Measurements from ENCODE around the gene ATP6V1D.
A peak's percentile ranks its signal among the peaks of the same experiment; 100 is the strongest.
"Not testable (repeated sequence)": the region's sequence is repeated elsewhere in the genome, so short reads cannot be mapped to it uniquely, and the experiment has no call there.

Gene ATP6V1D

DNA sequence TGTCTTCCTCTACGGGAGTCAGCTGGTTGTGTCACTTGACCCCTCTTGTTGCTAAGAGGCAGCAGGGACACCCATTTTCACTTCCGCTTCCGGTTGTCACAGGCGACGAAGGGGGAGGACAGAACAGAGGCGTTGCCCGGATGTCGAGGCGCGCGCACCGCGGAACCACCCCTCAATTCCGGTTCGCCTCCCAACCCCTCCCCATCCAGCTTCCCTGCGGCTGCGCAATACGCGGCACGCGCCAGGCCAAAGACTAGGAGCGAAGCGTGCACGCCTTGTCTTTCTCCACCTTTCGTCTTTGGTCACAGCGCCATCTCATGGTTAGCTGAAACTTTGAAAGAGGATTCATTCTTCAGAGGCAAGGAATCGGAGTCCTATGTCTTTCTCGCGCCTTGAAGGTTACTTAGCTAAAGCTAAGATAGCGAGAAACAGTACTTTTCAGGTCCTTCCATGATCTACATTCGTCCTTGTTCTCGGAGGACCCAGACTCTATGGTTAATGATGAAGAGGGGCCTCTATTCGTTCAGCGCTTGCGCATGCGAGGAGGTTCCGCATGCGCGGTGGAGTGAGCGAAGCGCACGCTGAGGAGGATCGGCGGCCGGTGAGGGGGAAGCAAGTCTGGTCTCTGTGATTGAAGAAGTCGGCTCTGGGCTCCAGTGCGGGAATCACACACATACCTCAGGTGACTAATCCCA, at the start of gene ATP6V1D, which contains the start of gene EIF2S1:
ATP6V1D (minus strand) TSS at position 30 of the 695 bp plus-strand sequence. CDS start 106 bp downstream, outside the sequence.
EIF2S1 (plus strand) TSS at position 554 of the 695 bp plus-strand sequence. CDS start 4,440 bp downstream, outside the sequence.
- DNase-seq (ENCODE audit: low spot score), result peak; percentile 100

DNA sequence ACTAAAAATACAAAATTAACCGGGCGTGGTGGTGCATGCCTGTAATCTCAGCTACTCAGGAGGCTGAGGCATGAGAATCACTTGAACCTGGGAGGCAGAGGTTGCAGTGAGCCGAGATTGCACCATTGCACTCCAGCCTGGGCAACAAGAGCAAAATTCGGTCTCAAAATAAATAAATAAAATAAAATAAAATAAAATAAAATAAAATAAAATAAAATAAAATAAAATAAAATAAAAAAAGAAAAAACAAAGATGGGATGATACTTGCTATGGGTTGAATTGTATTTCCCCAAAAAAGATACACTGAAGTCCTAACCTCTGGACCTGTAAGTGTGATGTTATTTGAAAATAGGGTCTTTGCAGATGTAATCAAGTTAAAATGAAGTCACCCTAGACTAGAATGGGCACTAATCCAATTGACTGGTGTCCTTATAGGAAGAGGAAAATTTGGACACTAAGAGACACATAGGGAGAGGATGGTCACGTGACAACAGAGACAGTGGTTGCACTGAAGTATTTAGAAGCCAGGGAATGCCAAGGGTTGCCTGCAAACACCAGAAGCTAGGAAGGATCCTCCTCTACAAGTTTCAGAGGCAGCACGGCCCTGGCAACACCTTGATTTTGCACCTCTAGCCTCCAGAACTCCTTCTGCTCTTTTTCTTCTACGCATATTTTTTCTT, 48.7 kb upstream of the ATP6V1D start:
- not testable (repeated sequence) for DNase-seq (ENCODE audit: low spot score)

DNA sequence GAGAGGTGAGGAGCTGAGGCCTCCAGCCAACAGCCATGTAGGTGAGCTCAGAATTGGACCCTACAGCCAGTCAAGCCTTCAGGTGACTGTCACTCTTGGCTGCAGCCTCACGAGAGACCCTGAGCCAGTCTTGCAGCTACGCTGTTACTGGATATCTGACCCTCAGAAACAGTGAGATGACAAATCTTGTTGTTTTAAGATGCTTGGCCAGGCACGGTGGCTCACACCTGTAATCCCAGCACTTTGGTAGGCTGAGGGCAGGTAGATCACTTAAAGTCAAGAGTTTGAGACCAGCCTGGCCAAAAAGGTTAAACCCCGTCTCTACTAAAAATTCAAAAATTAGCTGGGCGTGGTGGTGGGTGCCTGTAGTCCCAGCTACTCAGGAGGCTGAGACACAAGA, 46.2 kb upstream of the ATP6V1D start:
- no peak for DNase-seq (ENCODE audit: low spot score)

DNA sequence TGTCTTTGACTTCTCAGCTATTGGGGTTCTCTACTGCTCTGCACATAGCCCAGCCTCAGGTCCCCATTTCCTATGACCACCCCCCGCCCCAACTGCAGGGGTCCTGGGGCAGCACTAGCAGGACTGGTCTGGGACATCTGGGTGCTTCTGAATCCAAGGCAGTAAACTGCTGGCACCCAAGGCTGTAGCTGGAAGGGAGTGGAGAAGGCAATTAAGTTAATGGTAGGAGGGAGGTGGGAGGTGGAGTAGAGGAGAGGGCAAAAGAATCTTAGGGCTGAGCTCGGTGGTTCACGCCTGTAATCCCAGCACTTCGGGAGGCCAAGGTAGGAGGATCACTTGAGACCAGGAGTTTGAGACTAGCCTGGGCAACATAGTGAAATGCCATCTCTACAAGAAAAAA, 40.8 kb upstream of the ATP6V1D start:
- no peak for DNase-seq (ENCODE audit: low spot score)

DNA sequence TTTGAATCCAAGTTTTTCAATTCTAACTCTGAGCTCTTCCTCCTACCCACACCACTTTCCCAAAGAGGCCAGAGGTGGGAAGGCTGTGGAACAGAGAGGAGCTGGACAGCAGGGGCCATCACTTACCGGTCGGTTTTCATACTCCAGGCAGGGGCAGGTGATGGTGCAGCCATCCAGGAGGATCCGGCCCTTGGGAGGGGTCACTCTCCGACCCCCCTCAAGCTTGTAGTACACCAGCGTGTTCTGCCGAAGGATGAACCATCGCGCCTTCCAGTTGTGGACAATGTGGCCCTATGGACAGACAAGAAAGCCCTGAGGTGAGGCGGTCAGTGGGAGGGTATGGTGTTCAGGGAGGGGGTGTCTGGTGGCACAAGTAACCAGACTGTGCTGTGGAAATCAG, 37.9 kb upstream of the ATP6V1D start:
- no peak for DNase-seq (ENCODE audit: low spot score)

DNA sequence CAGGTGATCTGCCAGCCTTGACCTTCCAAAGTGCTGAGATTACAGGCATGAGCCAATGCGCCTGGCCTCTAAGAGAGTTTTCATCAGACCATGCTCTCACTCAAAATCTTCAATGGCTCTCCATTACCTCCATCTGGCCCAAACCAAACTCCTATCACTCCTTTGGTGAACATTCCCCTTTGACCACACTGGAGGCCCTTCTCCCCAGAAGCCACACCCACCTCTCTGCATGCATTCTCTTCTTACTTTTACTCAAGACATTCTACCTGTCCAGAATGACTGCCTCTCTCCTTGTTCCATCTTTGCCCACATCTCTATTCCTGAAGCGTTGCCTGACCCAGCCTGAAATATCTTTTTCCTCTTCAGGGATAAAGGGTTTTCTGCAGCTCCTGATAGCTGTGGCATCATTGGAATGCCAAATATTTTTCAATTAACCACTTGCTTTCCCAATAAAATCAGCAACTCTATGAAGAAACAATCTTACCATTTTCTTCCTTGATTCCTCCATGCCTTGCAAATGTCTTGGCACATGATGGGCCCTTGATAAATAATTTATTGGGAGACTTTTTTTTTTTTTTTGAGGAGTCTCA, 36.9 kb upstream of the ATP6V1D start:
- DNase-seq (ENCODE audit: low spot score), result no peak

DNA sequence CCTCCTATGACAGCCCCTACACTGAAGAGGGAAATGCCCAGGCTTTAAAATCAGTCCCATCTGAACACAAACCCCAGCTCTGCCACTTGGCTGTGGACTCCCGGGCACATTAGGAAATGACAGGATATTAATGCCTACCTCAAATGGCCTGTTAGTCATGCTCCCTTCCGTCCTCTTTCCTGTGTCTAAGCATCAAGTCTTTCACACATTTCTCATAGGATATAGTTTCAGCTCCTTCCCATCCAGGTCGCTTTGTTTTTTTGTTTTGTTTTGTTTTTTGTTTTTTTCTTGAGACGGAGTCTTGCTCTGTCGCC, 36.2 kb upstream of the ATP6V1D start:
- DNase-seq (ENCODE audit: low spot score), result no peak

DNA sequence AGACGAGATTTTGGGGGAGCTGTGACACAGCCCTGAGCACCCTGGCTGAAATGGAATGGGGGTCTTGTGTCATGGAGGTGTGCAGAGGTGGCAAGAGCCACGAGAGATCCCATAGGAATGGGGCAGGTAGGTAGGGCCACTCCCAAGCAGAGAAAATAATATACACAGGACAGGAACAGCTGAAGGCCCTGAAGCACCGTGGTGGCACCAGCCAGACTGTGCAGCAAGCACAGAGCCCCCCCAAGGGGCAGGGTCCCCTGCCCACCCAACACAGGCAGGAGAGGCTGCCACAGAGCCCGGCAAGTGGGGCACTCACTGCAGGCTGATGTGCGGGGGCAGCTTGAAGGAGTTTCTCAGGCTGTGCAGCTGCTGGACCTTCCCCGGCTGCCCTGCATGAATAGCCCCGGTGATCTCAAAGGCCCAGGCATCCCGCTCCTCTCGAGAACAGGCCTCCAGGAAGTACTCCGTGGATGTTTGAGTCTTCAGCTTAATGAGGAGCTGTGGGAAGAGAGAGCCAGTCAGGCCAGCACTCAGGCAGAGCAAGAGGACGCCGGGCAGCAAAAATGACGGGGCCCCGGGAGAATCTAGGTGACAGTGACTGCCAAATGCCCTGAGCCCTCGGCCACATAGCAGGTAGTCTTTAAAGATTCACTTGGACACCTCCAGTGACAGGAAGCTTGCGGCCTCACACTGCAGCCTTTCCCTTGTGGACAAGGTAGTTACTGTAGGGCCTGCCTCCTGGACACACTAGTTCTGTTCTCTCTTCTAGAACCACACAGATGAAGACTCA, 35.7 kb upstream of the ATP6V1D start:
- no peak for DNase-seq (ENCODE audit: low spot score)

DNA sequence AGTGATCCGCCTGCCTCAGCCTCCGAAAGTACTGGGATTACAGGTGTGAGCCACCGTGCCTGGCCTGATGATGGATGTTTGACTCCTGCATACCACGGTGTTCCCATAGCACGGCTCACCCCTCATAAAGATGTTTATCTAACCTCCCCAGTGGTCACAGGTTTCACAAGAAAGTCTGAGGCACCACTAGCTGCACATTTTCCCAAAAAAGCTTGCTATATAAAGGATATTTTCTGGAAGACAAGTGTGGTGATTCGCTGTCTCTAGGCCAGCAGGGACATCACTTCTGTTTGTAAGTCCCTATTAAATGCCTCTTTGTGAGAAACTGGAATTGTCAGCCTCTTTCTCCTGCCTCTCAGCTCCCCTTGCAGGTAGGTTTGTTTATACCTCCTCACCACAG, 34.1 kb upstream of the ATP6V1D start:
- DNase-seq (ENCODE audit: low spot score), result no peak

DNA sequence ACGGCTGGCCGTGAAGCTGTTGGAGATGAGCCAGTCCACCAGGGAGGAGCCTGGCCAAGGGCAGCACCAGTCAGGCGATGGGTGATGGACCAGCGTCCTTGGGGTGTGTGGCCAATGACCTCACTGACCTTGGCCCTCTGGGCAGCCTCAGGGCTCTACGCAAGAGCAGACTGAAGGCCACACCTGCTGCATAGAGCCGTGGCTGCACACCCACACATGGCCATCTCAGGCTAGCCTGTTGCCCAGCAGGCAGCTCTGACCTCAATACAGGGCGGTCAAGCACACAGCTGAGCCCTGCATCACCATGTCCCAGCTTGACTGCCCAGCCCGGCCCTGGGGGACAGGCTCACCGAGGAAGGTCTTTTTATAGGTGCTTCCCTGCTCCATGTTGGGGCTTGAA, 33.2 kb upstream of the ATP6V1D start:
- DNase-seq (ENCODE audit: low spot score), result no peak

DNA sequence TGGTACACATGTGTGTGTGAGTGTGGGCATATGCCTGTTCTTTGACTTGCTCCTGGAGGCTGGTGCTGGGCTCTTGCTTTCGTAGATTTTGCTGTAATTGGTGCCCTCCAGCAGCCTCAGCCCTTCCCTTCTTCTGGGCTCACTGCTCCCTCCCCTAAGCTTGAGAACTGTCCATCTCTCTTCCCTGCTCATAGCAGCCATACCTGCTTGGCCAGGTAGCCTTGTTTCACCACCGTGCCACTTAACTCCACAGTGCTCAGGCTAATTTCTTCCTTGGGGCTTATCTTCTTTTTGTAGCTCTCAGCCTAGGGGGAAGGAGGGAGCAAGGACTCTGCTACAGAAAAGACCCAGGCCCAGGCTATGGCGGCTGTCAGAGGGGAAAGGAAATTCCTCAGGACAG, 32.5 kb upstream of the ATP6V1D start:
- DNase-seq (ENCODE audit: low spot score), result no peak

DNA sequence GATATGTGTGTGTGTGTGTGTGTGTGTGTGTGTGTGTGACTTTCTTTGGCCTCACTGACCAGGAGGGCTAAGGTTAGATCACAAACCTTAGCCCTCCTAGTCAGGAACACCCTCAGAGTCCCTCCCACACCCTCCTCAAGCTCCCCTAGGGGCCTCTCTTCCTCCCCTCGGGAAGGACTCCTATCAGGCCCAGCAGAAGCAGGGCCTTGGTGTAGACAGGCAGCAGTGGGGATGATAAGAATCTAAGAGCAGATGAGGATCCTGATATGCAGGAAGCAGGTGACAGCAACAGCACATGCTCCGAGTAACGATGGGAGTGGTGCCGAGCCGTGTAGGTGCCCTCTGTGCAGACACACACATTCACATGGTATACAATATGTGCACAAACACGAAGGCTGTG, 31.7 kb upstream of the ATP6V1D start:
- no peak for DNase-seq (ENCODE audit: low spot score)

DNA sequence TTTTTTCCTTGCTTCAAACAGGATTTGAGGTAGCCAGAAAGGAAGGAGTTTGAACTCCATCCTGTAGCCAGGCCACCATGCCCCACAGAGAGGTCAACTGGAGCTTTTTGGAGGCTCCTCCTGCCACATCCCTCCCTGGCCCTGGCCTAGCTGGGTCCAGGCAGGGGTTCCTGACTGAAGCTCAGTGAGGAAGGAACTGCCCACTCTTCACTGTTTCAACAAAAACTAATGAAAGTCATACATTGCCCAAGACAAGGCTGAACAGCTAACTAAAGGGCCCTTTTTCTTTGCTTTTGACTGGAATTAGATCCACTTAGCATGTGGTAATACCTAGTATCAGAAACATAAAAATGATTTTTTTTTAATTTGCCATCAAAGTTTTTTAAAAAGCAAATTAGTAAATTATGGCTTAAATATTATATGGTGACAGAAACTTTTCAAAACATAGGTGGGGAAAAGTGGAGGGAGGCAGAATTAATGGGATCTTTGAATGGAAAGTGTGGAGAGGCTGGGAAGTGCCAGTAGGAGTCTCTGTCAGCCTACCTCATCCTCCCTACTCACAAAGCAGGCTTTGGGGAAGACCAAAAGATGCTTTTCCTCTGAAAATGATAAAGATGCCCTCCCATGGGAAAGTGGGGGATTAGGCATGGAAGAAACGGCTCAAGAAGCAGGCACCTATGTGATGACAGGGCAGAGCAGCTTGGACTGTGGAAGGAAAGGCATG, 30.4 kb upstream of the ATP6V1D start:
- no peak for DNase-seq (ENCODE audit: low spot score)

DNA sequence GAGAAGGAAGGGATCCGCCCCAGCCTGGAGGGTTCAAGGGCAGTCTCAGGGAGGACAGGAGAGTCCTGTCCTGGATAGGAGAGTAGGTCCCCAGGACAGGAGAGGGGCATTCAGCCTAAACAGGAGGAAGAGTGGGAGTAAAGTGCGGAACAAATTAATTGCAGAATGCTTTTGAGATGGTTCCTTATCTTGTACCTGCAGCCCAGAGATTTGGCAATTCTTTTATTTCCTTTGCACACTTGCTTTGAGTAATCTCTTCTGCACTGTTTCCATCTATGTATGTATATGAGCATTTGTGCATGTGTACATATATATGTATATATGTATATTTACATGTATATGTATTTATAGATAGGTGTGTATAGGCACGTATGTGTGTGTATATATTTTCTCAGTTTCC, 29.7 kb upstream of the ATP6V1D start:
- DNase-seq (ENCODE audit: low spot score), result no peak

DNA sequence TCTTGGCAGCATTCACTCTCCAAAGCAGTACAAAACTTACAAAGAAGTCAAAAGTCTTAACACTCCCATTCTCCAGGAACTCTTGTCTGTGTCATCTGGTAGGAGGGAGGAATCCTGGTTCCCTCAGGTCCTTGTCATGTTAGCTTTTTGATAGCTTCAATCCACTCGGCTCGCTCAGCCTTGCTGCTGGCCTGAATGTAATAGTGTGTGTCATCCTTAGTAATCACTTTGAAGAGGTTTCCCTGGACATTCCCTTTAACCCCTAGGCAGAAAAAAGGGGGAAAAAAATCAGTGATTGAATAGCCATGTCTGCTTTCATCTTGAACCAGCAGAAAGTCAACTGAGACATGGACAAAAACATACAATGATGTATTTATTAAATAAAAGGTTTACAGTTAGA, 27.6 kb upstream of the ATP6V1D start:
- no peak for DNase-seq (ENCODE audit: low spot score)

DNA sequence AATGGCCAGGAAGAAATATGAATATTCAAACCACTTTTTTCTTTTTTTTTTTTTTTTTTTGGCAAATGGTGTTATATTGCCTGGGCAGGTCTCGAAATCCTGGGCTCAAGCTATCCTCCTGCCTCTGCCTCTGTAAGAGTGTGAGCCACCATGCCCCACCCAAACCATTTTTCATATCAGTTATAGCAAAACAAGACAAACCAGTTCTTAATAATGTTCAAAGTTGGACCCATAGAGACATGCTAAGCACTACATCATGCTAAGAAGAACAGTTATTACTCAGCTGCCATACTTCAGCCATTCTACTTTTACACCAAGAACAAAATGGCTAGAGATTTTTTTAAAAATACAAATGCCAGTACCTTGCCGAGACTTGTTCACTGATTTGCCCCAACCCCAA, 26.0 kb upstream of the ATP6V1D start:
- no peak for DNase-seq (ENCODE audit: low spot score)

DNA sequence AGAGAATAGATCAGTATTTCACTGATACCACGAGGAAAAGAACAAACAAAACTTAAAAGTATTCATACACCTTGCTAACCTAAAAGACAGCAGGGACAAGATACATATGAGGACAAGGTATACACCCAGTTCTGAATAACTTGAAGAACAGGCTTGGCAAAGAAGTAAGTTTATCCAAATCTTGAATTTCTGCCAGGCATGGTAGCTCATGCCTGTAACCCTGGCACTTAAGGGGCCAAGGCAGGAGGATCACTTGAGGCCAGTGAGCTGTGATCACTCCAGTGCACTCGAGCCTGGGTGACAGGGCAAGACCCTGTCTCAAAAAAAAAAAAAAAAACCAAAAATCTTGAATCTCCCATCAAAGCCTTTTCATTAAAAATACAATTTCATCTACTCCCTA, 25.5 kb upstream of the ATP6V1D start:
- DNase-seq (ENCODE audit: low spot score), result no peak

DNA sequence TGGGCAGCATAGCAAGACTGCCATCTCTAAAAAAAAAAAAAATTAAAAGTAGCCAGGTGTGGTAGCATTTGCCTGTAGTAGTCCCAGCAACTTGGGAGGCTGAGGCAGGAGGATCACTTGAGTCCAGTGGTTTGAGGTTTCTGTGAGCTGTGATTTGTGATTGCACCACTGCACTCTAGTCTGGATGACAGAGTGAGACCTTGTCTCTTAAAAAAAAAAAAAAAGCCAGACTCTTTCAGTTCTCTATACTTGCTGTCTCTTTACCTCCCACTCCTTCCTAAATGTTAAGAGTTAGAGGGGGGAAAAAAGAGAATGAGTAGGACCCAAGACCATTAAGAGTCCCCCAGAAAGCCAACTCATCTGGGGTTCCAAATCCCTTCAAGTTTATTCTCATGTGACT, 18.3 kb upstream of the ATP6V1D start:
- no peak for DNase-seq (ENCODE audit: low spot score)

DNA sequence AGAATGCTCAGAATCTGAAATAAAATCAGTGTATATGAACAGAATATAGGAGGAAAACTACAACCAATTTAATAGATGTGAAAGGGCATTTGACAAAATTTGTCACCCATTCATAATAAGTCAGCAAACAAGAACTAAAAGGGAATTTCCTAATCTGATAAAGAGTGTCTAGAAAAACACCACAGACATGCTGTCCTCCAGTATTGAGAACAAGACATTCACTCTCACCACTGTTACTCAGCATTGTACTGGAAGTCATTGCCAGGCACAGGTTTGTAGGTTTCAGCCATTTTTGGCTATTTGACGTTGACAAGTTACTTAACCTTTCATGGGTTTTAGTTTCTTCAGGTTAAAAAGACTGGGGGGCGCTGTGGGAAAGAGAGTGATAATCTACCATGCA, 13.7 kb upstream of the ATP6V1D start:
- DNase-seq (ENCODE audit: low spot score), result no peak

DNA sequence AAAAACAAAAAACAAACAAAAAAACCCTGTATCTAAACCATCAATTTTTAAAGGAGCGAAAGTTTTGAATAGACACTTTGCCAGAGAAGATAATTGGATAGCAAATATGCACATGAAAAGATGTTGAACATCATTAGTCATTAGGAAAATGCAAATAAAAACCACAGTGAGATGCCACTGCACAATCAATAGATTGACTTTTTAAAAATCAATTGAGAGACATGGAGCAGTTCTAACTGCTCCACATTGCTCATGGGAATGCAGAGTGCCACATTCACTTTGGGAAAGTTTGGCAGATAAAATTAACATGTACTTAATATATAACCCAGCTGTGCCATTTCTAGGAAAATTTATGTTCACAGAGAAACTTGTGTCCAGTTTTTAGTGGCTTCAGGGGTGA, 13.2 kb upstream of the ATP6V1D start:
- DNase-seq (ENCODE audit: low spot score), result no peak

DNA sequence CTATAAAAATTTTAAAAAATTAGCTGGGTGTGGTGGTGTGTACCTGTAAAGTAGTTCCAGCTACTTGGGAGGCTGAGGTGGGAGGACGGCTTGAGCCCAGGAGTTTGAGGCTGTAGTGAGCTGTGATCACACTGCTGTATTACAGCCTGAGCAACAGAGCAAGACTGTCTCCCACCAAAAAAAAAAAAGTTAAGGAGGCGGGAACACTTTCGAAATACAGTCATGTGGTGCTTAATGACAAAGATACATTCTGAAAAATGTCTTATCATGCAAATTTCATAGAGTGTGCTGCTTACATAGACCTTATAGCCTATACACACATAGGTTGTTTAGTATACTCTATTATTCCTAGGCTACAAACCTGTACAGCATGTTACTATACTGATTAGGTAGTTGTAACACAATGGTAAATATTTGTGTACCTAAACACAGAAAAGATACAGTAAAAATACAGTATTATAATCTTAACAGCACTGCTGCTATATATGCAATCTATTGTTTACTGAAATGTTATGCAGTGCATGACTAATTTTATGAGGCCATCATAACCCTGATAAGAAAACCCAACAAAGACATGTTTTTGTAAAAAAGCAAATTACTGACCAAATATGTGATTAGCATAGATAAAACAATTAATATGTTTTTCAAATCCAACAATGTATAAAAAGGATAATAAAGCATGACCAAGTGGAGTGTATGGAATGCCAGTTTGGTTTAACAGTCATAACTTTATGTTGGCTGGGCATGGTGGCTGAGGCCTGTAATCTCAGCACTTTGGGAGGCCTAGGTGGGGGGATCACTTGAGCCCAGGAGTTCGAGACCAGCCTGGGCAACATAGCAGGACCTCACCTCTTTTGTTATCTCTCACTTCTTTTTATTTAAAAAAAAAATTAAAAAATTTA, 11.9 kb upstream of the ATP6V1D start:
- DNase-seq (ENCODE audit: low spot score), result no peak

Data from pons (tissue), 1 donor.